GM19023 (cell line): ENCODE results near the gene ZNF674.
"Not testable (repeated sequence)": the region's sequence is repeated elsewhere in the genome, so short reads cannot be mapped to it uniquely, and the experiment has no call there.

ENCODE experiments used
- ATAC-seq: cut with Tn5 transposase; IDR thresholded peaks from one replicate; pipeline ENCODE4 v1.9.1; 2021; ENCODE audit warnings: mild to moderate bottlenecking, moderate library complexity; ENCODE audit not compliant: unreplicated experiment

The ZNF674 gene

DNA sequence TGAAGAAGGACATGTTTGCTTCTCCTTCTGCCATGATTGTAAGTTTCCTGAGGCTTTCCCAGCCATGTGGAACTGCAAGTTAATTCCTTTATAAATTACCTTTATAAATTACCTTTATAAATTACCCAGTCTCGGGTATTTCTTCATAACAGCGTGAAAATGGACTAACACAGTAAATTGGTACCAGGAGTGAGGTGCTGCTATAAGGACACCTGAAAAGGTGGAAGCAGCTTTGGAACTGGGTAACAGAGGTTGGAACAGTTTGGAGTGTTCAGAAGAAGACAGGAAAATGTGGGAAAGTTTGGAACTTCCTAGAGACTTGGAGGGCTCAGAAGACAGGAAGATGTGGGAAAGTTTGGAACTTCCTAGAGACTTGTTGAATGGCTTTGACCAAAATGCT lies 66.6 kb downstream of the ZNF674 start:
- not testable (repeated sequence) for ATAC-seq

DNA sequence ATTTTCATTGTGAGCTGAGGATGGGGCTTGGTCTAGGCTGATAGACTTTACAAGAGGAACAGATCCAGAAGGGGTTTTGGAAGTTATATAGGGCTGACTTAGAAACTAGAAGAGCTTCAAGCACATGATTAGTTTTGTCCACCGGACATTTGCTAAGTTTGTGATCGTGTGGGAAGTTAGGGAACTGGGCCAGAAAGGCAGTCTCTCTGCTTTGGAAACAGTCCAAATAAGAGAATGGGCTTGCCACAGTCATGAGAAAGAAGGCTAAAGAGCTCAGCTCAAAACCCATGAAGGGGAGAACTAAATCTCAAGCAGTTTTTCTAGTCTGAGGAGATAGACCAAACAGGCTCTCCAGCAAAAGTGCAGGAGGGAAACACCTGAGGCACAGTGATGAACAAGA lies 67.8 kb downstream of the ZNF674 start:
- no peak for ATAC-seq

DNA sequence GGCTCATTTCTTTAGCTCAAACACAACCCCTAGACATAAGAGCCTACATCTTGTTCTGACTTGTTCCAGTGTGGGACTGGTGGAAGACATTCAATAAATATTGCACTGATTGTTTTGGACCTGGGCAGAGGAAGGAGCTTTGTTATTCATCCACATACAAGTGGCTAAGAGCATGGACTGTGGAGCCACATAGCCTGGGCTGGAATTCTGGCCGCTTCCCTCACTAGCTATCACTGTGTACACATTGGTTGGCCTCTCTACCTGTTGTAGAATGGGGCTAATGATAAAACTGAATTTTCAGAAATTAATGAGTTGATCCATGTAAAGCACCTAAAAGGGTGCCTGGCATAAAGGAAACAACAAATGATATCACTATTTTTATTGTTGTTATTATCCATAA lies 80.0 kb downstream of the ZNF674 start:
- ATAC-seq, result no peak

DNA sequence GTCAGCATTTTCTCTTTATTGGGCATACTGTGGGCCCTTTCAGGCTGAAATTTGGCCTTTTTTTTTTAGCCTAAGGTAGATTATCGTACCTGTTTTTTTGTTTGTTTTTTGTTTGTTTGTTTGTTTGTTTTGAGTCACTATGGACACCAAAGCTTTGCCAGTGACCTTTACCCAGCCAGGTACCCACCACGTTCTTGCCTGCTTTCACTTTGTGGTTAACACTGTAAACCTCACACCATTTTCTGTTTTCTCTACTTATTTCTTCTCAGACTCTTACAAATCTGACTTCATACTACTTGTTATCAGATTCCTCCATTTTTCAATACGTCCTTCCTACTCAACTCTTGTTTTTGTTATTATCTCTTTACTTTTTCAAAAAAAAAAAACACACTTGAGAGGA lies 81.5 kb downstream of the ZNF674 start:
- no peak for ATAC-seq

DNA sequence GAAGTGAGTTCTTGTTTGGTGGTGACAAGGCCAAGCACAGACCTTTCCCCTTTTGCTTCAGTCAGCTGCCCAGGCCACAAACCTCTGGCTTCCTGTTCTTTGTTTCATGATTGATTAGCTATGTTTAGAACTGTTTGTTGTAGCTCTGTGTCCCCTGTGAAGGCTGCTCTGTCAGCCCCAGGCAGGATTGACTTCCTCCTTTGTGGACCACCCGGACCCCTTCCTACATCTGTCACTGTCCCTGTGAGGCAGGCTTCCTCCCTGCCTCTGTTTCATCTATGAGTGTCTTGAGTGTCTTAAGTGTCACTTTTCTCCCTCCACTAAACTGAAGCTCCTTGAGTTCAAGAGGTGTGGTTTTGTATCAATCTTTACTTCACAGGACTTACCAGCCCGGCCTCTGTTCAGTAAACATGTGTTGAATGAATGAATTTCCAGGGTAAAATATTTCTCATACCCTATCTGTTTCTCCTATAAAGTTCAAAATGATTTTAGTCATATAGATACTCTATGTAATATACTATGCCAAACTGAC lies 83.5 kb downstream of the ZNF674 start:
- ATAC-seq, result peak; percentile 92

DNA sequence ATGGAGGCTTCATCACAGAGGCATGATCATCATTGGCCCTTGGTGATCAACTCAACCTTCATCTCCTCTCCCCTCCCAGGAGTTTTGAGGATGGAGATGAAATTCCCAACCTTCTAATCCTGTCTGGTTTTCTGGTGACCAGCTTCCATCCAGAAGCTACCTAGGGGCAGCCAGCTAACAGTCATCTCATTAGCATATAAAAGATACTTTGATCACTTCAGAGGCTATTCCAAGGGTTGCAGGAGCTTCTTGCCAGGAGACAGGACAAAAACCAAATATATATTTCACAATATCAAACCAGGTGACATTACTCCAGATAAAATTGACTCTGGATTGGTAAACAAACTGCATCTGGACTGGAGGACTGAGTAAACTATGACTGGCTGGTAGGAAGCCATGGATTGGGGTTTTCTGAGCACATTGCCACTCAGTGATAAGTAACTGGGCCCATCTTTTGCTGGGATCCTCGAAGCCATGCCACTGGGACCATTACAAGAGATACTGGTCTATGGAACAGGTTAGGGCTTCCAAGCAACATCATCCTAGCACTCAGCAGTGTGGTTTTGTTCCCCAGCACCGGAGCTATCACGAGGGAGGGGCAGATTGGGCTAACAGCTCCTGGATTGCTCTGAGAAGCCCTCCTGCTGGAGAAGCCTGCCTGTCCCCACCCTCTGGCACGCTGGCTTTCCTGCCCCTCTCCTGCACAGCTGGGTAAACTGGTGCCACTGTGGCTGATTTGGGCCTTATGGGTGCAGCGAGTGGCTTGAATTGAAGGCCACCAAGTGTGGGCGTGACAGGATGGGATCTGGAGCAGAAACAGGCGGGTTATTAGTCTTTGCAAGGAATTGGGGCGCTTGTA lies 84.2 kb downstream of the ZNF674 start:
- peak; percentile 7 for ATAC-seq

DNA sequence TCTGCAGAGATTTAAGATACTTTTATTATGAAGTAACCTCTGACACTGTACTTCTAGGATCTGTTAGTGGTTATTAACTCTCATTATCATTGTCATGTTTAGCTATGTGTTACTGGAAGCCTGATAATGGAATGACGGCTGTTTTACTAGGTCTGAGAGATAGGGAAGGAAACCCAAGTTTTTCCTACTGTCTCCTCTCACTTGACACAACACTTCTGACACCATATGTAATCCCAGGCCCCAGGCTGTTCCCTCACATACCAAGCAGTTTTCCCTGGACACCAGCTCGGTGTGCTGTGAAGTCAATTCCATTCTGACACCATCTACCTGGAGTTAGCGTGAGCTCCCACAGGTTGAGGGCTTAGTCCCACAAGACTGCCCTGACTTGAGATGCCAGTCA lies 85.6 kb downstream of the ZNF674 start:
- no peak for ATAC-seq

DNA sequence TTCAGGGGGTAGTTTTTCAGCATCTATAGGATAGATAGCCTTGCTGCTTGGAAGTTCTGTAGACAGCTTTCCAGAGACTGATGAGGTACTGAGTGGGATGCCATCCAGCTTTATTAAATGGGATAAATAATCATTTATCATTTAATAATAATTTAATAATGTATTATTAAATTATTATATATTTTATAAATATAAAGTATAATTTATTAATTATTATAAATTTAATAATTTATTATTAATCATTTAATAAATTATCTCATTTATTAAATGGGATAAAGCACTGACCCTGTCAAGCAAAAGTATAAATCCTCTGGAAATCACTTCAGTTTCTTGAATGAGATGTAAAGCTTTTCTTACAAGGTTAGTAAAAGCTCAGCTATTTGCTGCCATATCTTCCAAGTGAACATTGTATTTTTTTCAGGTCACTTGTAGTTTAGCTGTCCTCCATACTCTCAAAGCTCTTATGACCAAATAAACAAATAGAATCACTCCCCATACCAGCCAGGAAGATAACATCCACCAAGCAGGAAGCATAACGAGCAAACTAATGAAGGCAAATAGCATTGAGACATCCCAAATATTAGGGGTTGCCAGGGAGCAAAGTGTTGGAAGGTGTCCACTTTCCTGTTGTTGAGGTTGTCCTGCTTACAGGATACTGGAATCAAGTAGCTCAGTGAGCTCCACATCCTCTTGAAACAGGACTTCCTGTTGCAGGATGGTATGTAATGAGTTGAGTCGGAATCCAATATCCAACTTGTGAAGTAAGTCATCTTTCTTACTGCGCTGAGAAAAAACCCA lies 88.9 kb downstream of the ZNF674 start:
- no peak for ATAC-seq
